Heart left ventricle (tissue), 16 donors: ENCODE results near the gene HIPK2. TPM values are rescaled to one million over a fixed set of nuclear protein-coding genes. Genes with fewer than 3 reads are reported as not detected.

ENCODE experiments used
- ATAC-seq, 4 donors: fragments of 200-7000 bp; cut with Tn5 transposase; one replicate each; pipeline ENCODE4 v1.9.1; 2020 to 2022; ENCODE audit warnings: moderate library complexity in 4 of 4, mild to moderate bottlenecking in 3 of 4, moderate number of reproducible peaks in 1 of 4
- DNase-seq, 5 donors: peaks; one replicate each; pipeline ENCODE4 v3.0.0-alpha.2; 2020
- H3K27ac ChIP-seq, 12 donors: fragments of 200-600 bp; sonication (generic) in 4 of 12; one replicate each; pipeline versions ENCODE4 v1.5.0 to v1.8.0; 2016 to 2022; ENCODE audit warnings: mild to moderate bottlenecking in 2 of 12
- H3K27me3 ChIP-seq, 9 donors: fragments of 200-600 bp; sonication (generic) in 2 of 9; one replicate each; pipeline versions ENCODE4 v1.5.1 to v1.8.0; 2016 to 2022; ENCODE audit warnings: mild to moderate bottlenecking in 3 of 9
- H3K36me3 ChIP-seq, 9 donors: fragments of 200-600 bp; sonication (generic) in 2 of 9; one replicate each; pipeline versions ENCODE4 v1.5.0 to v1.8.0; 2018 to 2022; ENCODE audit warnings: mild to moderate bottlenecking in 2 of 9
- H3K4me1 ChIP-seq, 12 donors: fragments of 200-600 bp; sonication (generic) in 4 of 12; one replicate each; pipeline versions ENCODE4 v1.5.0 to v1.8.0; 2016 to 2022; ENCODE audit warnings: mild to moderate bottlenecking in 3 of 12
- H3K4me3 ChIP-seq, 12 donors: fragments of 200-600 bp; sonication (generic) in 4 of 12; one replicate each; pipeline versions ENCODE4 v1.5.0 to v1.8.0; 2017 to 2022; ENCODE audit warnings: mild to moderate bottlenecking in 9 of 12, moderate library complexity in 4 of 12
- H3K9me3 ChIP-seq, 12 donors: fragments of 200-600 bp; sonication (generic) in 4 of 12; one replicate each; pipeline versions ENCODE4 v1.5.0 to v1.8.0; 2016 to 2022; ENCODE audit warnings: mild to moderate bottlenecking in 1 of 12
- POLR2A ChIP-seq, 2 donors: fragments of 450-650 bp; IDR thresholded peaks; one replicate each; pipeline ENCODE4 v1.6.1; 2017; ENCODE audit warnings: antibody characterized with exemption in 2 of 2, mild to moderate bottlenecking in 2 of 2, moderate library complexity in 2 of 2
- WGBS, 4 donors: extraction: QIAGEN DNeasy Blood & Tissue Kit in 2 of 4; methylation state at CpG; one replicate each; pipeline versions ENCODE4 v1.1.5 to v1.1.7; 2013 to 2018; 5-methylcytosine and 5-hydroxymethylcytosine counted together
- intact Hi-C, 10 donors: fragments of 100-400 bp; cut with DNase I; formaldehyde crosslinking; loops; one replicate each; pipeline versions ENCODE4 v1.11.1 to v1.14.2; 2022
- long read RNA-seq, 3 donors: library from polyadenylated mRNA; unstranded; transcript quantifications; one replicate each; pipeline ENCODE4 v2.0.0, GENCODE V29; 2020 to 2021
- polyA plus RNA-seq, 2 donors: library from polyadenylated mRNA; stranded (reverse); fragments of 200-250 nt; gene quantifications; one replicate each; pipeline ENCODE4 v1.2.3, GENCODE V29; 2013
- total RNA-seq, 9 donors: library from RNA; depleted of rRNA in 2 of 9; stranded (reverse); fragments of >200 nt in 2 of 9; fragmentation: NEBNext Ultra II Directional in 3 of 9; extraction: Animal tissue kit (Norgen Biotek cat#: 25700) in 3 of 9; gene quantifications; one replicate each; pipeline versions ENCODE4 v1.1.0 to v1.2.4, GENCODE V29; 2016 to 2023
- TF ChIP-seq, protein P1 (sequence below), 12 donors: fragments of 200-600 bp; sonication (generic) in 4 of 12; IDR thresholded peaks; one replicate each; pipeline versions ENCODE4 v1.5.0 to v1.8.0; 2018 to 2022; ENCODE audit warnings: antibody characterized with exemption in 12 of 12, mild to moderate bottlenecking in 5 of 12
- donor health status: ischemic (EF 13 %, LVEDD 7.1; RV severe dilation, severe dysfunction).
- donor health status: healthy with polysubstance abuse.
- donor health status: DM: no; HTN: yes; CAD: no.
- donor health status: DM: no; HTN: no; CAD: no.
- donor health status: ischemic (EF 25% LVEDD 6.9; RV normal size, moderate dysfunction).
- donor health status: ischemic (EF 25% LVEDD 5.7; RV mildly dilated, moderate dysfunction).
- donor health status: healthy.
- donor health status: DM: yes; HTN: yes; CAD: no.
- donor health status: ischemic (EF 35%, LVEDD 5.7; RV mildly dilated, moderate dysfunction).
- donor health status: nonischemic (EF 11% LVEDD 7.7; RV severe dilation, severe dysfunction).
- donor health status: DM: yes; HTN: yes; CAD: no.
- donor health status: PGD.
- donor health status: ischemic (EF 29% LVEDD 5.4; RV normal size, mild dysfunction).
- donor health status: nonischemic (EF 23%, LVEDD 6.1; RV moderate dilation, normal function).

The HIPK2 gene
- total RNA-seq = 100 to 1,000 TPM; 102 to 244 (median 143) TPM
- 100 to 1,000 TPM in 1 of 2 donors, 10 to 100 TPM in 1; 43.2 to 205 TPM for polyA plus RNA-seq
- long read RNA-seq, donor 1, partial matches to known transcripts = 8 of 91 reads
- long read RNA-seq, donor 1, other reads (novel, unspliced or antisense) = 83 of 91 reads
- long read RNA-seq, donor 2, partial matches to known transcripts = 61 of 234 reads
- long read RNA-seq, donor 2, other reads (novel, unspliced or antisense) = 173 of 234 reads
- long read RNA-seq, donor 3, partial matches to known transcripts = 13 of 231 reads
- long read RNA-seq, donor 3, other reads (novel, unspliced or antisense) = 218 of 231 reads

DNA sequence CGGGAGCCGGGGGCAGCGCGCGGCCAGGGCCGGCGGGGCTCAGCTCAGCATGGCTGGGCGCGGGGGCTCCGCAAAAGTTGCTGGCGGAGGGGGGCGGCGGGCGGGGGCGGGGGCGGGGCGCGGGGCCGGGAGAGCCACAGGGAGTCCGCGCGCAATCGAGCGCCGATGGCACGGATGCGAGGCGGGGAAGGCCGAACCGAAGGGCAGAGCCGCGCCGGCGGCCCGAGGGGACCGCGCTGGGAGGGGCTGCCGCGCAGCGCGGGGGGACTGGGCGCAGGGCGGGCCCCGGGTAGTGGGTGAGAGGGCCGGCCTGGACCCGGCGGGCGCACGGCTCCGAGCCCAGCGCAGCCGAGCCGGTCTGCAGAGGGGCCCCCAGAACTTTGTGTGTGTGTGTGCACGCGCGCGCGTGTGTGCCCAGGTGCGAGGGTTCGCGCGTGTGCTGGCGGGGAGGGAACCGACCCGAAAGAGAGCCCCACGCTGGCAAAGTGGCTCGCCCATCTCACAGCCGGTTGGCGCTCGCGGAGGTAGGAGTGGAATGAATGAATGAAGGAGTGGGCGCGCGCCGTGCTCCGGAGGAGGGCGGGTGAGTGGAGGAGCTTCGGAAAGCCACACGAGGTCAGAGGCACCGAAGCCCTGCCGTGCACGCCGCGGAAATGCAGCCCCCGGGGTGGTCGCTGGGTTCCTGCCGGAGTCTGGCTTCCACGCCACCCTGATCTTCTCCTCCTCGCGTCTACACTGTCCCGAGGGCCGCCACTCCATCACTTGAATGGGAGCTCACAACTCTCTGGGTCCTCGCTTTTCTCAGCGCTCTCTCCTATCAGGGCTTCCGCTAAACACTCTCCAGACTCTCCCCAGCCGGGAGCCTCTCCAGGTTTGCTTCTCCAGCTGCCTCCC is at the start of gene HIPK2:
Gene HIPK2 (minus strand): TSS at position 51 of the 894 bp plus-strand sequence. CDS start 375 bp downstream, outside the sequence.
- Histone ChIP-seq H3K27ac (peak within 1 kb of the TSS; percentile 82 to 98 (median 94)), H3K9me3 (no peaks in the 10 kb centered on the region), H3K27me3 (no peaks in the 10 kb centered on the region), H3K4me3 (peak within 1 kb of the TSS; percentile 65 to 95 (median 90)), H3K4me1 (peaks cover 0 to 42% (median 26%) of the 10 kb centered on the region in 12 donors), H3K36me3 (no peaks in the 10 kb centered on the region)
- ATAC-seq (peak; percentile 51 to 88 (median 78)), DNase-seq (peak; percentile 83 to 90 (median 90))
- WGBS, 4 donors = 0 to 1% (median 1%) methylated on average over 28 to 96 of the region's 96 CpGs
- intact Hi-C loops = loop anchor here (1.0 to 10.0 kb wide), 16 partner anchors 36 to 225 kb away; no protein-coding TSS in a partner anchor
- TF ChIP-seq POLR2A (IDR thresholded peaks at IDR 0.05) = no peak
- TF ChIP-seq, protein P1, sequence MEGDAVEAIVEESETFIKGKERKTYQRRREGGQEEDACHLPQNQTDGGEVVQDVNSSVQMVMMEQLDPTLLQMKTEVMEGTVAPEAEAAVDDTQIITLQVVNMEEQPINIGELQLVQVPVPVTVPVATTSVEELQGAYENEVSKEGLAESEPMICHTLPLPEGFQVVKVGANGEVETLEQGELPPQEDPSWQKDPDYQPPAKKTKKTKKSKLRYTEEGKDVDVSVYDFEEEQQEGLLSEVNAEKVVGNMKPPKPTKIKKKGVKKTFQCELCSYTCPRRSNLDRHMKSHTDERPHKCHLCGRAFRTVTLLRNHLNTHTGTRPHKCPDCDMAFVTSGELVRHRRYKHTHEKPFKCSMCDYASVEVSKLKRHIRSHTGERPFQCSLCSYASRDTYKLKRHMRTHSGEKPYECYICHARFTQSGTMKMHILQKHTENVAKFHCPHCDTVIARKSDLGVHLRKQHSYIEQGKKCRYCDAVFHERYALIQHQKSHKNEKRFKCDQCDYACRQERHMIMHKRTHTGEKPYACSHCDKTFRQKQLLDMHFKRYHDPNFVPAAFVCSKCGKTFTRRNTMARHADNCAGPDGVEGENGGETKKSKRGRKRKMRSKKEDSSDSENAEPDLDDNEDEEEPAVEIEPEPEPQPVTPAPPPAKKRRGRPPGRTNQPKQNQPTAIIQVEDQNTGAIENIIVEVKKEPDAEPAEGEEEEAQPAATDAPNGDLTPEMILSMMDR (IDR thresholded peaks at IDR 0.05) = no peak

DNA sequence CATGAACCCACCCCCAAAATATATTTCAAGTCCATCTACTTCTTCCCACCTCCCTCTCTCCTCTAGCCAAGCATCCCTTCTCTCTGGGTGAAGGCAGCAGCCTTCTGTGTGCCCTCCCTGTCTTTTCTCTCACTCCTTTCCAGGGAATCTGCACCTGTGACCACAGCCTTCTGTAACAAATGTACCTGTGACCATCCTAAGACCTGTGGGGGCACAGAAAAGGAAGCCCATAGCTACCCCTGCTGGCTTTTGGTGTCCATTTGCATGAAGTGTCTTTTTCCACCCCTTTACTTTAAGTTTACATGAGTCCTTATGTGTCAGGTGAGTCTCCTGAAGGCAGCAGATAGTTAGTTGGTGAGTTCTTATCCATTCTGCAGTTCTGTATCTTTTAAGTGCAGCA is 49.2 kb upstream of the HIPK2 start:
- DNase-seq (no peak), ATAC-seq (no peak)
- no peaks in the 10 kb centered on the region for H3K36me3 ChIP-seq
- H3K4me1 ChIP-seq = peaks cover 0 to 17% (median 0%) of the 10 kb centered on the region in 12 donors
- H3K9me3 ChIP-seq = no peaks in the 10 kb centered on the region
- no peak overlapping the region for H3K27ac ChIP-seq
- no peak overlapping the region for H3K4me3 ChIP-seq
- peaks cover 0 to 6% (median 0%) of the 10 kb centered on the region in 9 donors for H3K27me3 ChIP-seq
- TF ChIP-seq, protein P1 (IDR thresholded peaks at IDR 0.05) = peak in 3 of 12 donors; percentile 6 to 20 (median 9)
- no peak for TF ChIP-seq POLR2A (IDR thresholded peaks at IDR 0.05)
- intact Hi-C loops = no loop called here

DNA sequence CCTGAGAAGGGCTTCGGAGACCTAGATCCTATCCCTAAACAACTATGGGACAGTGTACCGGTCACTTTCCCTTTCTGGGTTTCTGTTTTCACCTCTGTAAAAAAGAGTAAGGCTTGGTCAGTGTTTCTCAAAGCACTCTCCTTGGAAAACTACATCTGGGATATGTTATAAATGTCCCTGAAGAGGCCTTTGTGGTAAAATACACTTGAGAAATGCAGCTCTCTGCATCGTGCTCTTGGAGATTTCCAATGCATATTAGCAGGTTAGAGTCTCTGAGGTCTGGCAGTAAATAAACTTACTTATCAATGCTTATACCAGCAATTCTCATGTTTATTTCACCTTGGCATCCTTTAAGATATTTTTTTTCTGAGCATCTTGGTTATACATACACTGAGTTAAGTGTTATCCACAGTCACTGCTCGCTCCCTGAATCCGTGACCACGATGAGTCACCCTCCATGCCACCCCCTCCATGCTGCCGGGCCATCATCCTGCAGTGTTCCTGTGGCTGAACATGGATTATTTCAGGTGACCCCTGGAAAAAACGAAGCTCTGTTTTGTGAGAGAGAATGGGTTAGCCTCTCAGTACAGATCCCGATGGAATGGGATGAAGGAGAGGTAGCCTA is 48.0 kb upstream of the HIPK2 start:
- Histone ChIP-seq H3K9me3 (no peaks in the 10 kb centered on the region), H3K27me3 (peaks cover 0 to 12% (median 0%) of the 10 kb centered on the region in 9 donors), H3K4me3 (no peak overlapping the region), H3K4me1 (peaks cover 0 to 8% (median 0%) of the 10 kb centered on the region in 12 donors), H3K36me3 (no peaks in the 10 kb centered on the region), H3K27ac (no peak overlapping the region)
- 79 to 89% (median 84%) methylated on average over 9 of the region's 9 CpGs for WGBS, 4 donors
- DNase-seq (no peak), ATAC-seq (no peak)
- intact Hi-C loops = no loop called here
- TF ChIP-seq POLR2A (IDR thresholded peaks at IDR 0.05) = no peak
- TF ChIP-seq, protein P1 (IDR thresholded peaks at IDR 0.05) = no peak
